Measurements from ENCODE around the gene STAC.

The STAC gene

DNA sequence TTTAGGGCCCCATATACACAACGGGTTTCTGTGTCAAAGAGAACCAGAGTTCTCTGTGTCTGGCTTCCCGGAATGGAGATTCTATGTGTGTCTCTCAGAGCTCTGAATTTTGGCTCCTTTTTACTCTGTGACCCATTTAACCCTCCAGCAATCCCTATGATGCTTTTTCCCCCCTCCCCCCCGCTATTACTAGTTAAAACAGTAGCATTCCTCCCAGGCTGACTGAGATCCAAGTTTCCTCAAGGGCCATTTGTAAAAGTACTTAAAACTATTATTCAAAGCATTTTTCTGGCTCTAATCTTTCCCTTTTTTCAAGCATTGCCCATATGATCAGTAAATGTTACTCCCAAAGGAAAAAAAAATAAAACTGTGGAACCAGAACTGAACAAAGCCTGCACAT lies 6.6 kb upstream of the STAC start (continued):
- TF ChIP-seq, protein P1, sequence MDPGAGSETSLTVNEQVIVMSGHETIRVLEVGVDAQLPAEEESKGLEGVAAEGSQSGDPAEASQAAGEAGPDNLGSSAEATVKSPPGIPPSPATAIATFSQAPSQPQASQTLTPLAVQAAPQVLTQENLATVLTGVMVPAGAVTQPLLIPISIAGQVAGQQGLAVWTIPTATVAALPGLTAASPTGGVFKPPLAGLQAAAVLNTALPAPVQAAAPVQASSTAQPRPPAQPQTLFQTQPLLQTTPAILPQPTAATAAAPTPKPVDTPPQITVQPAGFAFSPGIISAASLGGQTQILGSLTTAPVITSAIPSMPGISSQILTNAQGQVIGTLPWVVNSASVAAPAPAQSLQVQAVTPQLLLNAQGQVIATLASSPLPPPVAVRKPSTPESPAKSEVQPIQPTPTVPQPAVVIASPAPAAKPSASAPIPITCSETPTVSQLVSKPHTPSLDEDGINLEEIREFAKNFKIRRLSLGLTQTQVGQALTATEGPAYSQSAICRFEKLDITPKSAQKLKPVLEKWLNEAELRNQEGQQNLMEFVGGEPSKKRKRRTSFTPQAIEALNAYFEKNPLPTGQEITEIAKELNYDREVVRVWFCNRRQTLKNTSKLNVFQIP (CRISPR knock-in tag; IDR thresholded peaks at IDR 0.05; ENCODE audit: borderline replicate concordance, low read depth) = no peak
- TF ChIP-seq ZNF8 (CRISPR knock-in tag; IDR thresholded peaks at IDR 0.05) = no peak
- no peak for TF ChIP-seq ISL1 (CRISPR knock-in tag; IDR thresholded peaks at IDR 0.05)
- no peak for TF ChIP-seq PPARA (CRISPR knock-in tag; IDR thresholded peaks at IDR 0.05; ENCODE audit: borderline replicate concordance)
- no peak for TF ChIP-seq OSR1 (CRISPR knock-in tag; IDR thresholded peaks at IDR 0.05)
- TF ChIP-seq ZFP30 (CRISPR knock-in tag; IDR thresholded peaks at IDR 0.05) = no peak
- no peak for TF ChIP-seq ZC3H10 (CRISPR knock-in tag; IDR thresholded peaks at IDR 0.05)
- no peak for TF ChIP-seq ESRRG (CRISPR knock-in tag; IDR thresholded peaks at IDR 0.05)
- no peak for TF ChIP-seq ARNTL (CRISPR knock-in tag; IDR thresholded peaks at IDR 0.05; ENCODE audit: borderline replicate concordance, low read depth)

DNA sequence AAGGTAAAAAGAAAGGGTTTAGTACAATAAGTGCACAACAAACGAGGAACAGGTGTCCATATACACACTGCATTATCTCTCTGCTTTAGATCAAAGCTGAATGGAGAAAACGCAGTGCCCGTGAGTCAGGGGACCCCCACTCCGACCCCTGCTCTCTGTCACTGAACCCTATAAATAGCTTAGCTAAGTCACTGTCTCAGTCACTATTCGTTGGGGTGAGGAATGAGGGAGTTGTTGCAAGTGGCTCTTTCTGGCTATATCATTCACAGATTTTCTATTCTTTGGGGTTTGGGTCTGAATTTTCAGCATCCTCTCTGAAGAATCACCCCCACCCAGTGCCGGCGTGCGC lies 458 bp upstream of the STAC start:
- TF ChIP-seq TCF4 (CRISPR knock-in tag; IDR thresholded peaks at IDR 0.05; ENCODE audit: borderline replicate concordance) (no peak), ZNF70 (CRISPR knock-in tag; IDR thresholded peaks at IDR 0.05) (no peak), RARB (CRISPR knock-in tag; IDR thresholded peaks at IDR 0.05) (no peak), ISL1 (CRISPR knock-in tag; IDR thresholded peaks at IDR 0.05) (no peak), ARNTL (CRISPR knock-in tag; IDR thresholded peaks at IDR 0.05; ENCODE audit: borderline replicate concordance, low read depth) (no peak), CSRNP3 (CRISPR knock-in tag; IDR thresholded peaks at IDR 0.05) (no peak)
- TF ChIP-seq, protein P1 (CRISPR knock-in tag; IDR thresholded peaks at IDR 0.05; ENCODE audit: borderline replicate concordance, low read depth) = no peak

GRCh38 chr3:36381311-36381956 lies 1.1 kb downstream of the STAC start:
- TF ChIP-seq ZNF8 (CRISPR knock-in tag; IDR thresholded peaks at IDR 0.05) = no peak
- TF ChIP-seq BACH2 (CRISPR knock-in tag; IDR thresholded peaks at IDR 0.05; ENCODE audit: borderline replicate concordance) = no peak
- TF ChIP-seq ZNF70 (CRISPR knock-in tag; IDR thresholded peaks at IDR 0.05) = no peak
- no peak for TF ChIP-seq PATZ1 (CRISPR knock-in tag; IDR thresholded peaks at IDR 0.05; ENCODE audit: borderline replicate concordance)
- TF ChIP-seq CSRNP3 (CRISPR knock-in tag; IDR thresholded peaks at IDR 0.05) = no peak
- TF ChIP-seq SNAI2 (CRISPR knock-in tag; IDR thresholded peaks at IDR 0.05) = no peak
- no peak for TF ChIP-seq CSDC2 (CRISPR knock-in tag; IDR thresholded peaks at IDR 0.05)
- no peak for TF ChIP-seq ESRRG (CRISPR knock-in tag; IDR thresholded peaks at IDR 0.05)
- TF ChIP-seq ZNF565 (CRISPR knock-in tag; conservative IDR thresholded peaks at IDR 0.05; ENCODE audit: low read depth) = no peak
- TF ChIP-seq, protein P2, sequence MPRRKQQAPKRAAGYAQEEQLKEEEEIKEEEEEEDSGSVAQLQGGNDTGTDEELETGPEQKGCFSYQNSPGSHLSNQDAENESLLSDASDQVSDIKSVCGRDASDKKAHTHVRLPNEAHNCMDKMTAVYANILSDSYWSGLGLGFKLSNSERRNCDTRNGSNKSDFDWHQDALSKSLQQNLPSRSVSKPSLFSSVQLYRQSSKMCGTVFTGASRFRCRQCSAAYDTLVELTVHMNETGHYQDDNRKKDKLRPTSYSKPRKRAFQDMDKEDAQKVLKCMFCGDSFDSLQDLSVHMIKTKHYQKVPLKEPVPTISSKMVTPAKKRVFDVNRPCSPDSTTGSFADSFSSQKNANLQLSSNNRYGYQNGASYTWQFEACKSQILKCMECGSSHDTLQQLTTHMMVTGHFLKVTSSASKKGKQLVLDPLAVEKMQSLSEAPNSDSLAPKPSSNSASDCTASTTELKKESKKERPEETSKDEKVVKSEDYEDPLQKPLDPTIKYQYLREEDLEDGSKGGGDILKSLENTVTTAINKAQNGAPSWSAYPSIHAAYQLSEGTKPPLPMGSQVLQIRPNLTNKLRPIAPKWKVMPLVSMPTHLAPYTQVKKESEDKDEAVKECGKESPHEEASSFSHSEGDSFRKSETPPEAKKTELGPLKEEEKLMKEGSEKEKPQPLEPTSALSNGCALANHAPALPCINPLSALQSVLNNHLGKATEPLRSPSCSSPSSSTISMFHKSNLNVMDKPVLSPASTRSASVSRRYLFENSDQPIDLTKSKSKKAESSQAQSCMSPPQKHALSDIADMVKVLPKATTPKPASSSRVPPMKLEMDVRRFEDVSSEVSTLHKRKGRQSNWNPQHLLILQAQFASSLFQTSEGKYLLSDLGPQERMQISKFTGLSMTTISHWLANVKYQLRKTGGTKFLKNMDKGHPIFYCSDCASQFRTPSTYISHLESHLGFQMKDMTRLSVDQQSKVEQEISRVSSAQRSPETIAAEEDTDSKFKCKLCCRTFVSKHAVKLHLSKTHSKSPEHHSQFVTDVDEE (CRISPR knock-in tag; IDR thresholded peaks at IDR 0.05) = no peak
- TF ChIP-seq OSR1 (CRISPR knock-in tag; IDR thresholded peaks at IDR 0.05) = no peak
- ATAC-seq = peak; percentile 40

More for the DNA sequence above, 458 bp upstream of the STAC start:
- no peak for ATAC-seq

Measured in SK-N-SH treated with all-trans-retinoic acid at 6 μM for 48 hours (cell line).